Calu3 (cell line): Measurements from ENCODE around the gene MYEOV. TPM values are rescaled to one million over a fixed set of nuclear protein-coding genes. Genes with fewer than 3 reads are reported as not detected.

Experiments used
- BruUV-seq: library from RNA; stranded (reverse); fragments of 400-500 nt; replicated peaks from 2 replicates; lab custom pipeline; 2021; lab: Mats Ljungman, UMichigan
- CTCF ChIA-PET: fragments of 300-600 bp; sonication (Branson Sonifier 250); formaldehyde crosslinking; loops from one replicate; lab custom pipeline; 2022; ENCODE audit warnings: antibody characterized with exemption; lab: Charles Lee
- DNase-seq: peaks from one replicate; pipeline ENCODE4 v3.0.0; 2022
- H3K27ac Mint-ChIP-seq: one replicate; pipeline ENCODE4 v1.8.0; 2022; ENCODE audit warnings: mixed read lengths; ENCODE audit not compliant: unreplicated experiment
- H3K27me3 Mint-ChIP-seq: one replicate; pipeline ENCODE4 v1.8.0; 2022; ENCODE audit warnings: mixed read lengths; ENCODE audit not compliant: unreplicated experiment
- H3K36me3 Mint-ChIP-seq: one replicate; pipeline ENCODE4 v1.8.0; 2022; ENCODE audit warnings: mild to moderate bottlenecking, moderate library complexity, mixed read lengths; ENCODE audit not compliant: insufficient read depth, unreplicated experiment
- H3K4me1 Mint-ChIP-seq: one replicate; pipeline ENCODE4 v1.8.0; 2022; ENCODE audit warnings: mild to moderate bottlenecking, low read depth, mixed read lengths; ENCODE audit not compliant: unreplicated experiment
- H3K4me3 Mint-ChIP-seq: one replicate; pipeline ENCODE4 v1.8.0; 2022; ENCODE audit warnings: mild to moderate bottlenecking, low read depth, moderate library complexity, mixed read lengths; ENCODE audit not compliant: unreplicated experiment
- H3K9me3 Mint-ChIP-seq: one replicate; pipeline ENCODE4 v1.8.0; 2022; ENCODE audit warnings: low read depth, mixed read lengths; ENCODE audit not compliant: unreplicated experiment
- CTCF ChIP-seq: fragments of 200-600 bp; IDR thresholded peaks from one replicate; pipeline ENCODE4 v1.8.0; 2022; ENCODE audit warnings: antibody characterized with exemption; ENCODE audit not compliant: unreplicated experiment
- intact Hi-C: fragments of 100-400 bp; cut with micrococcal nuclease; formaldehyde crosslinking; loops from one replicate; pipeline ENCODE4 v1.10.0; 2022; ENCODE audit not compliant: unreplicated experiment
- total RNA-seq: library from RNA; stranded (reverse); gene quantifications from 2 replicates; pipeline ENCODE4 v1.2.3, GENCODE V29; 2022

Gene MYEOV
- total RNA-seq, 1 experiment from 2014 or later, result 79.9 TPM

- no peaks in the 10 kb centered on the region for H3K4me1 Mint-ChIP-seq
- CTCF ChIA-PET, result no interaction called here
- no peaks in the 10 kb centered on the region for H3K27me3 Mint-ChIP-seq
These were observed 27.9 kb upstream of the MYEOV start for GRCh38 chr11:69265911-69266510.

GRCh38 chr11:69267395-69267805, 26.6 kb upstream of the MYEOV start:
- Mint-ChIP-seq H3K9me3 (peaks cover 9% of the 10 kb centered on the region), H3K4me1 (no peaks in the 10 kb centered on the region), H3K4me3 (no peak overlapping the region), H3K36me3 (peaks cover 6% of the 10 kb centered on the region), H3K27ac (no peak overlapping the region), H3K27me3 (no peaks in the 10 kb centered on the region)
- CTCF ChIA-PET, result no interaction called here
- intact Hi-C loops, result no loop called here
- TF ChIP-seq CTCF, result no peak
- DNase-seq, result no peak
- BruUV-seq, result no TSS peak

More at GRCh38 chr11:69265911-69266510, 27.9 kb upstream of the MYEOV start:
- peaks cover 6% of the 10 kb centered on the region for H3K36me3 Mint-ChIP-seq
- TF ChIP-seq CTCF, result no peak
- H3K27ac Mint-ChIP-seq, result no peak overlapping the region
- intact Hi-C loops, result no loop called here
- DNase-seq, result no peak
- H3K9me3 Mint-ChIP-seq, result peaks cover 6% of the 10 kb centered on the region
- BruUV-seq, result no TSS peak
- no peak overlapping the region for H3K4me3 Mint-ChIP-seq

- H3K9me3 Mint-ChIP-seq, result peaks cover 5% of the 10 kb centered on the region
- H3K4me1 Mint-ChIP-seq, result peaks cover 3% of the 10 kb centered on the region
- CTCF ChIA-PET, result no interaction called here
- TF ChIP-seq CTCF, result no peak
- H3K27ac Mint-ChIP-seq, result no peak overlapping the region
- no peaks in the 10 kb centered on the region for H3K36me3 Mint-ChIP-seq
- no TSS peak for BruUV-seq
- no peak for DNase-seq
- no peak overlapping the region for H3K4me3 Mint-ChIP-seq
- intact Hi-C loops, result no loop called here
- no peaks in the 10 kb centered on the region for H3K27me3 Mint-ChIP-seq
These were observed 25.0 kb upstream of the MYEOV start for GRCh38 chr11:69268911-69269310.

- H3K4me1 Mint-ChIP-seq, result peaks cover 8% of the 10 kb centered on the region
- H3K36me3 Mint-ChIP-seq, result no peaks in the 10 kb centered on the region
- intact Hi-C loops, result no loop called here
- BruUV-seq, result no TSS peak
- H3K27me3 Mint-ChIP-seq, result no peaks in the 10 kb centered on the region
- DNase-seq, result no peak
- no peak overlapping the region for H3K4me3 Mint-ChIP-seq
- TF ChIP-seq CTCF, result no peak
- peaks cover 5% of the 10 kb centered on the region for H3K9me3 Mint-ChIP-seq
- H3K27ac Mint-ChIP-seq, result no peak overlapping the region
- CTCF ChIA-PET, result no interaction called here
These were observed 24.6 kb upstream of the MYEOV start for GRCh38 chr11:69269388-69269787.
